HEK293 (cell line): ENCODE results near the gene LGALS13.

Experiments
- CTCF ChIA-PET: fragments of 350-600 bp; formaldehyde crosslinking; extraction: SDS; loops from one replicate; lab custom pipeline; 2021; ENCODE audit warnings: antibody characterized with exemption; lab: Yijun Ruan, JAX
- POLR2A ChIA-PET: fragments of 300-600 bp; formaldehyde crosslinking; extraction: SDS; loops from one replicate; lab custom pipeline; 2020; ENCODE audit warnings: antibody characterized with exemption, inconsistent platforms; lab: Yijun Ruan, JAX
- H3K27ac ChIP-seq: fragments of 200-500 bp; sonication (Bioruptor generic); 2 replicates; pipeline ENCODE4 v1.5.1; 2014; ENCODE audit warnings: low read depth, low read length, control low read depth, inconsistent platforms; ENCODE audit errors: extremely low read depth
- H3K36me3 ChIP-seq, 2 experiments: fragments of 200-500 bp in 1 of 2; sonication (Bioruptor generic) in 1 of 2; 1 replicate in 1 of 2; 2 replicates in 1 of 2; pipeline ENCODE4 v1.5.1; 2014 to 2017; ENCODE audit warnings: inconsistent platforms in 2 of 2, low read length in 2 of 2; ENCODE audit not compliant: control insufficient read depth in 2 of 2, insufficient read depth in 1 of 2
- H3K4me1 ChIP-seq: fragments of 200-500 bp; sonication (Bioruptor generic); 2 replicates; pipeline ENCODE4 v1.5.1; 2014; ENCODE audit warnings: mild to moderate bottlenecking, low read length, inconsistent platforms; ENCODE audit not compliant: control insufficient read depth, insufficient read depth
- H3K4me3 ChIP-seq: 2 replicates; pipeline ENCODE4 v1.5.1; 2011; ENCODE audit warnings: low read depth, mild to moderate bottlenecking, control low read depth, low read length, moderate library complexity
- H3K9me3 ChIP-seq: fragments of 200-500 bp; sonication (Bioruptor generic); 2 replicates; pipeline ENCODE4 v1.5.1; 2014; ENCODE audit warnings: low read depth, low read length, inconsistent platforms; ENCODE audit not compliant: control insufficient read depth, insufficient read depth
- KLF1 ChIP-seq: fragments of 450-650 bp; formaldehyde crosslinking; IDR thresholded peaks from 2 replicates; pipeline ENCODE4 v1.5.1; 2016; ENCODE audit warnings: missing biosample characterization, missing genetic modification characterization
- KLF7 ChIP-seq: fragments of 450-650 bp; formaldehyde crosslinking; IDR thresholded peaks from 2 replicates; pipeline ENCODE4 v1.5.1; 2016; ENCODE audit warnings: missing biosample characterization, missing genetic modification characterization, borderline replicate concordance
- SP7 ChIP-seq: fragments of 450-650 bp; formaldehyde crosslinking; IDR thresholded peaks from 2 replicates; pipeline ENCODE4 v1.5.1; 2016; ENCODE audit warnings: missing biosample characterization, missing genetic modification characterization
- ZBTB20 ChIP-seq: fragments of 450-650 bp; formaldehyde crosslinking; IDR thresholded peaks from 2 replicates; pipeline ENCODE4 v1.5.1; 2016; ENCODE audit warnings: missing biosample characterization, missing genetic modification characterization
- ZNF132 ChIP-seq: fragments of 450-650 bp; formaldehyde crosslinking; IDR thresholded peaks from 2 replicates; pipeline ENCODE4 v1.5.1; 2017; ENCODE audit warnings: missing biosample characterization, missing genetic modification characterization, borderline replicate concordance
- ZNF23 ChIP-seq: fragments of 450-650 bp; formaldehyde crosslinking; IDR thresholded peaks from 2 replicates; pipeline ENCODE4 v1.5.1; 2016; ENCODE audit warnings: missing biosample characterization, missing genetic modification characterization, borderline replicate concordance
- ZNF239 ChIP-seq: fragments of 450-650 bp; formaldehyde crosslinking; IDR thresholded peaks from 2 replicates; pipeline ENCODE4 v1.5.1; 2016; ENCODE audit warnings: missing biosample characterization, missing genetic modification characterization
- ZNF266 ChIP-seq: fragments of 450-650 bp; formaldehyde crosslinking; IDR thresholded peaks from 2 replicates; pipeline ENCODE4 v1.5.1; 2016; ENCODE audit warnings: missing biosample characterization, missing genetic modification characterization, low read depth
- ZNF521 ChIP-seq: fragments of 450-650 bp; formaldehyde crosslinking; IDR thresholded peaks from 2 replicates; pipeline ENCODE4 v1.5.1; 2017; ENCODE audit warnings: missing biosample characterization, mild to moderate bottlenecking, missing genetic modification characterization
- ZNF548 ChIP-seq: fragments of 450-650 bp; formaldehyde crosslinking; IDR thresholded peaks from 2 replicates; pipeline ENCODE4 v1.5.1; 2016; ENCODE audit warnings: missing biosample characterization, missing genetic modification characterization
- ZNF626 ChIP-seq: fragments of 450-650 bp; sonication (Bioruptor Pico); formaldehyde crosslinking; IDR thresholded peaks from 2 replicates; pipeline ENCODE4 v1.5.1; 2018; ENCODE audit warnings: missing biosample characterization, missing genetic modification characterization, inconsistent platforms
- ZNF830 ChIP-seq: fragments of 450-650 bp; IDR thresholded peaks from 2 replicates; pipeline ENCODE4 v1.5.0; 2018; ENCODE audit warnings: missing biosample characterization, missing genetic modification characterization, low read depth, mild to moderate bottlenecking, moderate library complexity
- ZSCAN30 ChIP-seq: fragments of 450-650 bp; IDR thresholded peaks from 2 replicates; pipeline ENCODE4 v1.5.1; 2018; ENCODE audit warnings: missing biosample characterization, mild to moderate bottlenecking, missing genetic modification characterization, moderate library complexity
- TF ChIP-seq, protein P1 (sequence below): fragments of 450-650 bp; formaldehyde crosslinking; IDR thresholded peaks from 2 replicates; pipeline ENCODE4; 2016; ENCODE audit warnings: missing biosample characterization, missing genetic modification characterization
- TF ChIP-seq, protein P2 (sequence below): fragments of 450-650 bp; formaldehyde crosslinking; IDR thresholded peaks from 2 replicates; pipeline ENCODE4 v1.5.1; 2016; ENCODE audit warnings: missing biosample characterization, missing genetic modification characterization

The LGALS13 gene

GRCh38 chr19:39587496-39587895, 14.8 kb upstream of the LGALS13 start:
- CTCF ChIA-PET, result no interaction called here
- H3K27ac ChIP-seq, result no peak overlapping the region; the same call in 1 of the 2 replicates
- no peak overlapping the region for H3K4me3 ChIP-seq
- TF ChIP-seq ZNF830 (tag by site-specific recombination) (no peak), ZNF132 (tag by site-specific recombination) (no peak), KLF1 (tag by site-specific recombination) (no peak), SP7 (tag by site-specific recombination) (no peak), ZSCAN30 (no peak)
- TF ChIP-seq, protein P1, sequence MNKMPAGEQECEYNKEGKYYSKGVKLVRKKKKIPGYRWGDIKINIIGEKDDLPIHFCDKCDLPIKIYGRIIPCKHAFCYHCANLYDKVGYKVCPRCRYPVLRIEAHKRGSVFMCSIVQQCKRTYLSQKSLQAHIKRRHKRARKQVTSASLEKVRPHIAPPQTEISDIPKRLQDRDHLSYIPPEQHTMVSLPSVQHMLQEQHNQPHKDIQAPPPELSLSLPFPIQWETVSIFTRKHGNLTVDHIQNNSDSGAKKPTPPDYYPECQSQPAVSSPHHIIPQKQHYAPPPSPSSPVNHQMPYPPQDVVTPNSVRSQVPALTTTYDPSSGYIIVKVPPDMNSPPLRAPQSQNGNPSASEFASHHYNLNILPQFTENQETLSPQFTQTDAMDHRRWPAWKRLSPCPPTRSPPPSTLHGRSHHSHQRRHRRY (tag by site-specific recombination), result no peak
- H3K36me3 ChIP-seq, result no peaks in the 10 kb centered on the region; a peak in 1 of 3 replicates
- no peaks in the 10 kb centered on the region for H3K4me1 ChIP-seq
- POLR2A ChIA-PET, result no interaction called here
- peaks cover 4% of the 10 kb centered on the region for H3K9me3 ChIP-seq

GRCh38 chr19:39588066-39588465, 14.3 kb upstream of the LGALS13 start:
- TF ChIP-seq ZNF266 (tag by site-specific recombination), result no peak
- no peak overlapping the region for H3K27ac ChIP-seq
- H3K36me3 ChIP-seq, result no peaks in the 10 kb centered on the region; a peak in 1 of 3 replicates
- POLR2A ChIA-PET, result no interaction called here
- H3K4me1 ChIP-seq, result no peaks in the 10 kb centered on the region
- CTCF ChIA-PET, result interaction anchor here (0.8 kb wide), 1 partner anchor 36 kb away, joined by 4 read pairs; no protein-coding TSS in a partner anchor
- H3K4me3 ChIP-seq, result no peak overlapping the region
- peaks cover 4% of the 10 kb centered on the region for H3K9me3 ChIP-seq

GRCh38 chr19:39590265-39590664, 12.1 kb upstream of the LGALS13 start:
- ChIA-PET CTCF (interaction anchor here (0.6 to 0.7 kb wide), 2 partner anchors 81 to 193 kb away, joined by 3 read pairs; no protein-coding TSS in a partner anchor), POLR2A (no interaction called here)
- Histone ChIP-seq H3K36me3 (no peaks in the 10 kb centered on the region; a peak in 1 of 3 replicates), H3K4me3 (no peak overlapping the region), H3K27ac (no peak overlapping the region), H3K4me1 (no peaks in the 10 kb centered on the region), H3K9me3 (peaks cover 4% of the 10 kb centered on the region)
- no peak for TF ChIP-seq ZNF521 (tag by site-specific recombination)
- no peak for TF ChIP-seq ZNF548 (tag by site-specific recombination)
- TF ChIP-seq, protein P2, sequence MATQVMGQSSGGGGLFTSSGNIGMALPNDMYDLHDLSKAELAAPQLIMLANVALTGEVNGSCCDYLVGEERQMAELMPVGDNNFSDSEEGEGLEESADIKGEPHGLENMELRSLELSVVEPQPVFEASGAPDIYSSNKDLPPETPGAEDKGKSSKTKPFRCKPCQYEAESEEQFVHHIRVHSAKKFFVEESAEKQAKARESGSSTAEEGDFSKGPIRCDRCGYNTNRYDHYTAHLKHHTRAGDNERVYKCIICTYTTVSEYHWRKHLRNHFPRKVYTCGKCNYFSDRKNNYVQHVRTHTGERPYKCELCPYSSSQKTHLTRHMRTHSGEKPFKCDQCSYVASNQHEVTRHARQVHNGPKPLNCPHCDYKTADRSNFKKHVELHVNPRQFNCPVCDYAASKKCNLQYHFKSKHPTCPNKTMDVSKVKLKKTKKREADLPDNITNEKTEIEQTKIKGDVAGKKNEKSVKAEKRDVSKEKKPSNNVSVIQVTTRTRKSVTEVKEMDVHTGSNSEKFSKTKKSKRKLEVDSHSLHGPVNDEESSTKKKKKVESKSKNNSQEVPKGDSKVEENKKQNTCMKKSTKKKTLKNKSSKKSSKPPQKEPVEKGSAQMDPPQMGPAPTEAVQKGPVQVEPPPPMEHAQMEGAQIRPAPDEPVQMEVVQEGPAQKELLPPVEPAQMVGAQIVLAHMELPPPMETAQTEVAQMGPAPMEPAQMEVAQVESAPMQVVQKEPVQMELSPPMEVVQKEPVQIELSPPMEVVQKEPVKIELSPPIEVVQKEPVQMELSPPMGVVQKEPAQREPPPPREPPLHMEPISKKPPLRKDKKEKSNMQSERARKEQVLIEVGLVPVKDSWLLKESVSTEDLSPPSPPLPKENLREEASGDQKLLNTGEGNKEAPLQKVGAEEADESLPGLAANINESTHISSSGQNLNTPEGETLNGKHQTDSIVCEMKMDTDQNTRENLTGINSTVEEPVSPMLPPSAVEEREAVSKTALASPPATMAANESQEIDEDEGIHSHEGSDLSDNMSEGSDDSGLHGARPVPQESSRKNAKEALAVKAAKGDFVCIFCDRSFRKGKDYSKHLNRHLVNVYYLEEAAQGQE (tag by site-specific recombination), result peak; percentile 96
- TF ChIP-seq ZNF239 (tag by site-specific recombination), result no peak
- TF ChIP-seq ZNF626 (tag by site-specific recombination), result no peak
- TF ChIP-seq ZNF23 (tag by site-specific recombination), result no peak
- TF ChIP-seq ZBTB20 (tag by site-specific recombination), result no peak
- no peak for TF ChIP-seq KLF7 (tag by site-specific recombination)
